Subcutaneous abdominal adipose tissue (tissue), 5 donors: ENCODE measurements around the gene FTCDNL1.

Source experiments
- H3K27ac ChIP-seq: one replicate; pipeline ENCODE4 v1.7.0; 2013; ENCODE audit warnings: low read depth, mild to moderate bottlenecking, inconsistent platforms, low read length, moderate library complexity
- H3K27me3 ChIP-seq, 5 donors: one replicate each; pipeline ENCODE4 v1.7.0; 2013; ENCODE audit warnings: low read length in 5 of 5, inconsistent platforms in 1 of 5; ENCODE audit not compliant: control insufficient read depth in 5 of 5, insufficient read depth in 4 of 5
- H3K36me3 ChIP-seq, 5 donors: one replicate each; pipeline ENCODE4 v1.7.0; 2013; ENCODE audit warnings: low read length in 5 of 5; ENCODE audit not compliant: control insufficient read depth in 5 of 5, insufficient read depth in 5 of 5
- H3K4me1 ChIP-seq, 5 donors: one replicate each; pipeline ENCODE4 v1.7.0; 2013; ENCODE audit warnings: low read length in 5 of 5, mild to moderate bottlenecking in 3 of 5, moderate library complexity in 1 of 5; ENCODE audit not compliant: control insufficient read depth in 5 of 5, insufficient read depth in 5 of 5
- H3K4me3 ChIP-seq, 5 donors: one replicate each; pipeline ENCODE4 v1.7.0; 2013; ENCODE audit warnings: low read length in 5 of 5, low read depth in 1 of 5
- H3K9ac ChIP-seq, 5 donors: one replicate each; pipeline ENCODE4 v1.7.0; 2013; ENCODE audit warnings: low read length in 5 of 5, mild to moderate bottlenecking in 4 of 5, moderate library complexity in 3 of 5
- H3K9me3 ChIP-seq, 5 donors: one replicate each; pipeline ENCODE4 v1.7.0; 2013; ENCODE audit warnings: low read length in 5 of 5; ENCODE audit not compliant: control insufficient read depth in 5 of 5
- donor health status: healthy.
- donor health status: healthy.
- donor health status: healthy.
- donor health status: healthy.
- donor health status: healthy.

The FTCDNL1 gene

DNA sequence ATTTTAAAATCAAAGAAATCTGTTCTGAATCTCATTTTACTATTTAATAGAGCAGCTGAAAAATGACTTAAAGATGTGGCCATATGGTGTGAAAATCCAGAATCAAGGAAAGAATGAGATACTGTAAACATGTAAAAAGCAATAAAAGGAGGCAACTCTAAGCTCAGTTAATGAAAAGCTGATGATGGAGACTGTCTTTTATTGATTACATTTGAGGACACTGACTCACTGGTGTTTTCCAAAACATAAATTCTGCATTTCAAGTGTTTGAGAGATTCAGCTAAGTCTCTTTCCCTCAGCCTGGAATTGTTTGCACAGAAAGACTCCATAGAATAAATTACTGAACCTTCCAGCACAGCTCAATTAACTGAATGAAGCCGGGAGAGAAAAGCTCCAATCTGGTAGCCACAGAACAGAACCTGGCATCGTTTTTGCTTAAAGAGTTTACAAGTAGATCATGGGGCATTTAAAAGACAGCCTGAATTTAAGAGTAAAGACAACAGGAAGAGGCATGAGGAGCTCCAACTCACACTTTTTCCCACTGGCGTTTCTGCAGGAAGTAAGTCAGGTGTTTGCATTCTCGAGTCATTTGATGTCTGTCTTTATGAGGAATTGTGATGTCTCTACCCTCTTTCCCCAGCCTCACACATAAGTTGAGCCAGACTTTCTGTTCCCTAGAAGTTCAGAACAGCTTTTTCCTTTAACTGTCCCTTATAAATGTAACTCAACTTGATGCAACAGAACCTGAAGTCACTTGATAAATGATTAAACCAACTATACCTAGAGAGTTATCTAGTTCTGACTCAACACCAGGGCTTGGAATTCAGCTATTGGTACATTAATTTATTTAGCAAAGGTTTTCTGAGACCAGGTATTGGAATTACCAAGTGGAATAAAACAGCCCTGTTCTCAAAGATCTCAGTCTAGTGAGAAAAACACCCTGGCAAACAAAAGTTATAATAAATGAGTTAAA lies 53.3 kb downstream of the FTCDNL1 start:
- Histone ChIP-seq H3K4me1 (no peaks in the 10 kb centered on the region), H3K27ac (no peak overlapping the region)

DNA sequence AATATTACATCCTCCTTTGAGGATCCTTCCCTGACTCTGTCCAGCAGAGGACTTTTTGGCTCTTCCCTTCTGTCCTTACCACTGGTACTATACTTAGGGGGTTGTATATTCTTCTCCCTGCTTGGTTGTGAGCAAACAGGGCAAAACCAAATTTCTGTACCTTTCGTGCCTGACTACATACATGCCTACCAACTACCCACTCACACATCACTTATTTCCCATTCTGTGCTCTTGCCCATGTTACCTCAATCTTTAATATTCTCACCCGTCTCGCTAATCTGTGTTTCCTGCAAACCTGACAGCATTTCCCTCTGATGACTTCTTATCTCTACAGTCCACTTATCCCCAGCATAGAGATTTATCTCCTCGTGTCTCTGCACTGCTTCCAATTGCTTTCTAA lies 58.6 kb downstream of the FTCDNL1 start:
- Histone ChIP-seq H3K36me3 (no peaks in the 10 kb centered on the region), H3K4me1 (no peaks in the 10 kb centered on the region), H3K27ac (no peak overlapping the region), H3K9me3 (no peaks in the 10 kb centered on the region), H3K4me3 (no peak overlapping the region), H3K27me3 (no peaks in the 10 kb centered on the region), H3K9ac (no peak overlapping the region)

More for the DNA sequence above, 53.3 kb downstream of the FTCDNL1 start:
- Histone ChIP-seq H3K4me3 (no peak overlapping the region), H3K9me3 (no peaks in the 10 kb centered on the region), H3K27me3 (no peaks in the 10 kb centered on the region), H3K9ac (no peak overlapping the region), H3K36me3 (no peaks in the 10 kb centered on the region)

- Histone ChIP-seq H3K9me3 (no peaks in the 10 kb centered on the region), H3K9ac (no peak overlapping the region), H3K27me3 (no peaks in the 10 kb centered on the region), H3K4me1 (no peaks in the 10 kb centered on the region), H3K36me3 (no peaks in the 10 kb centered on the region), H3K27ac (no peak overlapping the region), H3K4me3 (no peak overlapping the region)
Measured at GRCh38 chr2:199791326-199791725, 59.7 kb downstream of the FTCDNL1 start.

GRCh38 chr2:199784512-199784911 lies 66.5 kb downstream of the FTCDNL1 start:
- H3K27me3 ChIP-seq: no peaks in the 10 kb centered on the region
- no peak overlapping the region for H3K27ac ChIP-seq
- no peaks in the 10 kb centered on the region for H3K4me1 ChIP-seq
- no peak overlapping the region for H3K4me3 ChIP-seq
- no peaks in the 10 kb centered on the region for H3K36me3 ChIP-seq
- H3K9ac ChIP-seq: no peak overlapping the region
- peaks cover 0 to 4% (median 0%) of the 10 kb centered on the region in 5 donors for H3K9me3 ChIP-seq

GRCh38 chr2:199779589-199779988 lies 71.4 kb downstream of the FTCDNL1 start:
- H3K36me3 ChIP-seq: no peaks in the 10 kb centered on the region
- H3K4me1 ChIP-seq: peaks cover 0 to 13% (median 4%) of the 10 kb centered on the region in 5 donors
- no peak overlapping the region for H3K9ac ChIP-seq
- H3K27ac ChIP-seq: no peak overlapping the region
- H3K4me3 ChIP-seq: no peak overlapping the region
- peaks cover 0 to 5% (median 0%) of the 10 kb centered on the region in 5 donors for H3K9me3 ChIP-seq
- H3K27me3 ChIP-seq: no peaks in the 10 kb centered on the region

DNA sequence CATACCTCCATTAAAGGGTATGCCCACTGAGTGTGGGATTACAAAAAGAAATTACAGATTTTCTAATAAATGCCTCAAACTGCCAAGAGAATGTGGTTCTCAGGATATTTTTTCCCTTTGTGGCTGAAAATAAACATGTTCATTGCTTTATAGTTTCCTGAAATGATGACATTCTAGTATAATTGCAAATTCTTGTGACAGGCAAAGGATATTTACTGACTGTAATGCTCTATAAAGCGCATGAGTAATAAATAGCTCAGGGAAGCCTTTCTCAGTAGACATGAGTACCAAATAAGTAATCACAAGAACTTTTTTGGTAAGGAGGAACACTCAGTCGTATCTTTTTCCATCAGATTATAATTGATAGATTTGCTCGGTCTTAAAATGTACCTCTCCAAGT lies 72.3 kb downstream of the FTCDNL1 start:
- no peak overlapping the region for H3K4me3 ChIP-seq
- H3K4me1 ChIP-seq: peaks cover 0 to 13% (median 4%) of the 10 kb centered on the region in 5 donors
- H3K27me3 ChIP-seq: no peaks in the 10 kb centered on the region
- H3K36me3 ChIP-seq: no peaks in the 10 kb centered on the region
- H3K9me3 ChIP-seq: peaks cover 0 to 5% (median 0%) of the 10 kb centered on the region in 5 donors
- no peak overlapping the region for H3K9ac ChIP-seq
- no peak overlapping the region for H3K27ac ChIP-seq

GRCh38 chr2:199777916-199778315 lies 73.1 kb downstream of the FTCDNL1 start:
- H3K4me1 ChIP-seq: peaks cover 0 to 13% (median 4%) of the 10 kb centered on the region in 5 donors
- H3K27ac ChIP-seq: no peak overlapping the region
- no peaks in the 10 kb centered on the region for H3K27me3 ChIP-seq
- no peaks in the 10 kb centered on the region for H3K36me3 ChIP-seq
- H3K4me3 ChIP-seq: no peak overlapping the region
- peaks cover 0 to 5% (median 0%) of the 10 kb centered on the region in 5 donors for H3K9me3 ChIP-seq
- H3K9ac ChIP-seq: no peak overlapping the region

GRCh38 chr2:199777315-199777714 lies 73.7 kb downstream of the FTCDNL1 start:
- Histone ChIP-seq H3K4me3 (no peak overlapping the region), H3K9ac (no peak overlapping the region), H3K36me3 (no peaks in the 10 kb centered on the region), H3K9me3 (peaks cover 0 to 5% (median 0%) of the 10 kb centered on the region in 5 donors), H3K27me3 (no peaks in the 10 kb centered on the region), H3K4me1 (peaks cover 0 to 13% (median 4%) of the 10 kb centered on the region in 5 donors), H3K27ac (no peak overlapping the region)

GRCh38 chr2:199775267-199775666 lies 75.7 kb downstream of the FTCDNL1 start:
- Histone ChIP-seq H3K36me3 (no peaks in the 10 kb centered on the region), H3K27ac (no peak overlapping the region), H3K27me3 (no peaks in the 10 kb centered on the region), H3K9ac (no peak overlapping the region), H3K9me3 (peaks cover 0 to 2% (median 0%) of the 10 kb centered on the region in 5 donors), H3K4me1 (peaks cover 0 to 13% (median 4%) of the 10 kb centered on the region in 5 donors), H3K4me3 (no peak overlapping the region)
